GM18511 (cell line): ENCODE measurements around the gene NOS3.
A peak's percentile ranks its signal among the peaks of the same experiment; 100 is the strongest.
"Not testable (repeated sequence)": the region's sequence is repeated elsewhere in the genome, so short reads cannot be mapped to it uniquely, and the experiment has no call there.

Experiments
- ATAC-seq: cut with Tn5 transposase; IDR thresholded peaks from one replicate; pipeline ENCODE4 v1.9.1; 2021; ENCODE audit warnings: mild to moderate bottlenecking, moderate library complexity; ENCODE audit not compliant: unreplicated experiment

Gene NOS3

DNA sequence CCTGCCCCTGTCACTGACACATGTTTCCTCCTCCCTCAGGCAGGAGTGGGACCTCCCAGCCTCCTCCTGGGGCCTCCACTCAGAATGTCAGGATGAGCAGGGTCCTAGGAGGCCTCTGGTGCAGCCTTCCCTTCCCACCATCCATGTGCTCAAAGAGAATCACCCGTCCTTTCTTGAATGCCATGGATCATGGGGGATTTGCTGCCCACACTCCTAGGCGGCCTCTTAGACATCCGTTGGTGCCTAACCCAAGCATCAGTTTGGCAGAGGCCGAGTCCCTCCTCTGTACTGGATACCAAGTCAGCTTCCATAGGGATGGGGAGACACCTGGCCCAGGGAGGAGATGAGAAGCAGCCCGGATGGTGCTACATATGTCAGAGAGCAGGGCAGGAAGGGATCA is 7.0 kb downstream of the NOS3 start:
- ATAC-seq, result no peak

DNA sequence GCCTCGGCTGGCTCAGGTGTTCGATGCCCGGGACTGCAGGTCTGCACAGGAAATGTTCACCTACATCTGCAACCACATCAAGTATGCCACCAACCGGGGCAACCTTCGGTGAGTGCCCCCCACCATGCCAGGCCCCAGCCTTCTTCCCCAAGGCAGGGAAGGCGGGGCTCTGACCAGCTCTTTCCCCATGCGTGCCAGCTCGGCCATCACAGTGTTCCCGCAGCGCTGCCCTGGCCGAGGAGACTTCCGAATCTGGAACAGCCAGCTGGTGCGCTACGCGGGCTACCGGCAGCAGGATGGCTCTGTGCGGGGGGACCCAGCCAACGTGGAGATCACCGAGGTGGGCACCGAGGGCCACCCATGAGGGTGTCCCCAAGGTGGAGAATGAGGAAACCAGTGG is 7.5 kb downstream of the NOS3 start:
- no peak for ATAC-seq

GRCh38 chr7:150999001-150999400 is 8.2 kb downstream of the NOS3 start:
- ATAC-seq, result no peak

GRCh38 chr7:150999497-151000230 is 8.8 kb downstream of the NOS3 start:
- no peak for ATAC-seq

DNA sequence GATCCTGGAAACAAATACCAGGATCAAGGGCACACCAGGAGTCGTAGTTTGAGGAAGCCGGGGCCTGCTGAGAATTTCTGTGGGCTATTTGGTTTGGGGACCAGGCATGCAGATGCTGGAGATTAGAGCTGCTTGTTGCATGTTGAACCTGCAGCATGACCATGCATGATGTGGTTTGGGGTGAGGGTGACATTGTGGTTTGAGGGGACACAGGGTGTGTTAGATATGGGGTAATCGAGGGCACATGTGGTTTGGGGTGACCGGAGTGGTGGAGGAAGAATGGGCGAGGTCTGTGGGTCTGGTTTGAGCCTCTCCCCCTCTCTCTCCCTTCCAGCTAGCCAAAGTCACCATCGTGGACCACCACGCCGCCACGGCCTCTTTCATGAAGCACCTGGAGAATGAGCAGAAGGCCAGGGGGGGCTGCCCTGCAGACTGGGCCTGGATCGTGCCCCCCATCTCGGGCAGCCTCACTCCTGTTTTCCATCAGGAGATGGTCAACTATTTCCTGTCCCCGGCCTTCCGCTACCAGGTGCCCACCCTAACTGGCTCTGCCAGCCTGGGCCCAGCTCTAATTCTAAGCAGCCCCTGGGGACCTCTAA is 10.2 kb downstream of the NOS3 start:
- ATAC-seq, result no peak

GRCh38 chr7:151001546-151001945 is 10.7 kb downstream of the NOS3 start:
- no peak for ATAC-seq

DNA sequence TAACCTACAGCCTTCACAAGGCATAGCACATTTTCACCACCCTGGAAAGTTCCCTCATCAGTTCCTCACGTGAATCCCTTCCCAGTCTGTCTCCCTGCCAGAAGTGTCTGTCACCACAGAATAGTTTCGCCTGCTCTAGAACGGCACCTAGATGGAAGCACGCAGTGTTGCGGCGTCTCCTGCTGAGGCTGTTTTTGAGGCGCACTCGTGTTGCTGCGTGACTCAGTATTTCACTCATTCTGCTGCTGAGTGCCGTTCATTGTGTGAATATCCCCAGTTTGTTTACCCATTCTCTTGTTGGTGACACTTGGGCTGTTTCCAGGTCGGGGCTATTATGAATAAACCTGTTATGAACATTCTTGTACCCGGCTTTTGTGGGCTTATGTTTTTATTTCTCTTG is 12.8 kb downstream of the NOS3 start:
- no peak for ATAC-seq

- no peak for ATAC-seq
Measured at GRCh38 chr7:151005566-151005965, 14.7 kb downstream of the NOS3 start.

DNA sequence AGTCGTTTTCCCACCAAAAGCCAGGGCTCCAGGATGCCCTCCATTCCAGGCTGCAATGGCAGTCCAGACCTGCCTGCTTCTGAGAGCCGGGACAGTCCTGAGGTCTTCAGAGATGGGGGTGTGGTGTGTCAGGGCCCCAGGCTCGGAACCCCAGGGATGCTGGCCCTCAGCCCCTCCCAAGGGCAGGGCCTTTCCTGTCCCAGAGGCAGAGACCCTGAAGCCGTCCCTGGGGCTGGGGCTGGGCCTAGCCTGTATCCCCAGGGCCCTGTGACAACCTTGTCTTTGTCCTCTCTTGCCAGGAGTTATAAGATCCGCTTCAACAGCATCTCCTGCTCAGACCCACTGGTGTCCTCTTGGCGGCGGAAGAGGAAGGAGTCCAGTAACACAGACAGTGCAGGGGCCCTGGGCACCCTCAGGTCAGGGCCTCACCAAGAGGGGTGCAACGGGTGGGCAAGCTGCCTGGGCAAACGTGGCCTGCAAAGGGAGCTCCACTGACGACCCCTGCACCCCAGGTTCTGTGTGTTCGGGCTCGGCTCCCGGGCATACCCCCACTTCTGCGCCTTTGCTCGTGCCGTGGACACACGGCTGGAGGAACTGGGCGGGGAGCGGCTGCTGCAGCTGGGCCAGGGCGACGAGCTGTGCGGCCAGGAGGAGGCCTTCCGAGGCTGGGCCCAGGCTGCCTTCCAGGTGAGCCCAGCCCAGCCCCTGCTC is 15.9 kb downstream of the NOS3 start:
- no peak for ATAC-seq

GRCh38 chr7:151007469-151007898 is 16.7 kb downstream of the NOS3 start:
- no peak for ATAC-seq

DNA sequence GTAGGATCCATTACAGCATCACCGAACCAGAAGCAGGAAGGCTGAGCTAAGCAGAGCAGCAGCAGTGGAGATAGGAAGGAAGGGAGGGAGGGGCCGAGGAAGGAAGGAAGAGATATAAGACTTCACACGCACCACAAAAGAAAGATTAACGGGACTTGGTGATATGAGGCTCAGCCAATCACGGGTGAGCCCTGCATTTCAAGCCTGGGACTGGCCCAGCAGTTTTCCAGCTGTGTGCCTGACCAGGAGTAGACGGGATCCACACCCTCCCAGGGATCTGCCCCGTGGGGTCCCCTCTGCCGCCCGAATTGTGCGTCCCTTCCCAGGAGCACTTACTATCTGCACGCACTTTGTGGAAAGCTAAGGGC is 17.3 kb downstream of the NOS3 start:
- no peak for ATAC-seq

DNA sequence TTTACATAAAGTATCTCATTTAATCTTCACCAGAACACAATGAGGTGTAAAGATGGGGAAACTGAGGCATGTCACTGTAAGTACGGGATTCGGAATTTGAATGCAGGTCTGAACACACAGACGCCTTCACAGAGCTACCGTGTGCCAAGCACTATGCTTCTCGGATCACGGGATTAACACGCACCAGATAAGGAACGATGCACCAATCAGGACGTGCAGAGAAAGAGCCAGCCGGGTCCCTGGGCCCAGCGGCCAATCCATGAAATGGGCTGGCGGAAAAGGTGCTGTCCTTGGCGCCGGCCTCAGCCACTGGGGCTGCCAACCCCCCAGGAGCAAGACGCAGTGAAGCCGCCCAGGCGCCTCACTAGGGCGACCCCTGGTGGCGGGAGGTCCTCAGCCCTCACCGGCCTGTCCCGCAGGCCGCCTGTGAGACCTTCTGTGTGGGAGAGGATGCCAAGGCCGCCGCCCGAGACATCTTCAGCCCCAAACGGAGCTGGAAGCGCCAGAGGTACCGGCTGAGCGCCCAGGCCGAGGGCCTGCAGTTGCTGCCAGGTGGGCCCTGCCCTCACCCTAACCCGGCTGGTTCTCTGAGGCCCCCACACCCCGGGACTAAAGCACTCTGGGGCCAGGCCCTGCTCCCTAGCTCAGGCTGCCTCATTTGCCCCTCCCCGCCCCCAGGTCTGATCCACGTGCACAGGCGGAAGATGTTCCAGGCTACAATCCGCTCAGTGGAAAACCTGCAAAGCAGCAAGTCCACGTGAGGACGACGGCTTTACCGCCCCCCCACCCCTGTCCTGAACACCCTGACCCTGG is 17.9 kb downstream of the NOS3 start:
- ATAC-seq, result peak; percentile 86

DNA sequence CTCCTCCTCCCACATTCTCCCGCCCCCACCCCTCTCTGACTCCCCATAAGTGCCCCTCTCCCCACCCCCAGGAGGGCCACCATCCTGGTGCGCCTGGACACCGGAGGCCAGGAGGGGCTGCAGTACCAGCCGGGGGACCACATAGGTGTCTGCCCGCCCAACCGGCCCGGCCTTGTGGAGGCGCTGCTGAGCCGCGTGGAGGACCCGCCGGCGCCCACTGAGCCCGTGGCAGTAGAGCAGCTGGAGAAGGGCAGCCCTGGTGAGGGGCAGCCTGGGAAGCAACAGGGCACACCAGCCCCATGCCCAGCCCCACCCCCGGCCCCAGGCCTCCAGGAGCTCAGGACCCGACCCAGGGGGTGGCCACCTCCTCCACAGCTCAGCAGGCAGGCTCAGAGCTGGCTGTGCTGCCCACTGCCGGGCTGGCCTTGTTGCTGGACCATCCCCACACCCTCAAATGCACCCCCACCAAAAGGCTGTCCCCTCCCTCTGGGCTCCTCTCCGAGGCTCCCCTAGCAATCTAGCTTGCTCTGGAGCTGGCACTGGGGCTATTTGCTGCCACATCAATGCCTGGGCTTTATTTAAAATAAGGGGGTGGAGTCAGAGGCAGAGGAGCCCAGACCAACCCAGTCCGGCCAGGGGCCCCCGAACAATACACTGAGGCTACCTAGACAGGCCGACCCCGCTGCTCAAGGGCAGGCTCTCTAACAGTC is 18.7 kb downstream of the NOS3 start:
- no peak for ATAC-seq

GRCh38 chr7:151010037-151010306 is 19.2 kb downstream of the NOS3 start:
- ATAC-seq, result no peak

DNA sequence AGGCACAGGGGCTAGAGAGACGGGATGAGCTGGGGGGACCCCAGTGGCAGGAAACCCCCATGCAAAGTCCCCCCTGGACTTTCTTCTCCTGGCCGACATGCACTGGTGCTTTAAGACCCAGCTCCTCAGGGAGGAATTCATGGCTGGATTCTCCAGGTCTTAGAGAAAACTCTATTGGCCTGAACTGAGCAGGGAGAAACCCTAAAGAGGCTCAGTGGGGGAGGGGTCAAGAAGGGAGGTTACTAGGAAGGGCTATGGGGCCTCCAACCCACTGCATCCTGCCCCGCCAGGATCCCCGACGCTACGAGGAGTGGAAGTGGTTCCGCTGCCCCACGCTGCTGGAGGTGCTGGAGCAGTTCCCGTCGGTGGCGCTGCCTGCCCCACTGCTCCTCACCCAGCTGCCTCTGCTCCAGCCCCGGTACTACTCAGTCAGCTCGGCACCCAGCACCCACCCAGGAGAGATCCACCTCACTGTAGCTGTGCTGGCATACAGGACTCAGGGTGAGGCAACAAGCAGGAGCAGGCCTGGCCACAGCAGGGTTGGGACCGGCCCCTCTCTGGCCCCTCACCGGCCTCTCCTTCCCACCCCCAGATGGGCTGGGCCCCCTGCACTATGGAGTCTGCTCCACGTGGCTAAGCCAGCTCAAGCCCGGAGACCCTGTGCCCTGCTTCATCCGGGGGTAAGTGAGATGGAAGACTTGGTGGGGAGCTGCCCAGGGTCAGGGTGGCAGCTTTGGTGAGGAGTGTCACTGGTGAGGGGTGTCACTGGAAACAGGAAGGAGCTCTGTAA is 19.7 kb downstream of the NOS3 start:
- ATAC-seq, result no peak

GRCh38 chr7:151011097-151011409 is 20.2 kb downstream of the NOS3 start:
- ATAC-seq, result no peak

DNA sequence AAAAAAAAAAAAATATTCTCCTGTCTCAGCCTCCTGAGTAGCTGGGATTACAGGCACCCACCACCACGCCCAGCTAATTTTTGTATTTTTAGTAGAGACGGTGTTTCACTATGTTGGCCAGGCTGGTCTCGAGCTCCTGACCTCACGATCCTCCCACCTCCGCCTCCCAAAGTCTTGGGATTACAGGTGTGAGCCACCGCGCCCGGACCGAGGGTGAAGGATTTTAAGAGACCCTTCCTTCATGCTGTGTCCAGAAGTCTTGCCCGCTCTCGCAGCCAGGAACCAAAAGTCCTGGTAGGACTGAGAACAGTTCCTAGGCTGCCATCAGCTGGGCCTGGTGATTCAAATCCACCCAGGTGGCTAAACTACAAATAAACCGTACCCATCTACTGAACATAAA is 20.8 kb downstream of the NOS3 start:
- ATAC-seq, result not testable (repeated sequence)

DNA sequence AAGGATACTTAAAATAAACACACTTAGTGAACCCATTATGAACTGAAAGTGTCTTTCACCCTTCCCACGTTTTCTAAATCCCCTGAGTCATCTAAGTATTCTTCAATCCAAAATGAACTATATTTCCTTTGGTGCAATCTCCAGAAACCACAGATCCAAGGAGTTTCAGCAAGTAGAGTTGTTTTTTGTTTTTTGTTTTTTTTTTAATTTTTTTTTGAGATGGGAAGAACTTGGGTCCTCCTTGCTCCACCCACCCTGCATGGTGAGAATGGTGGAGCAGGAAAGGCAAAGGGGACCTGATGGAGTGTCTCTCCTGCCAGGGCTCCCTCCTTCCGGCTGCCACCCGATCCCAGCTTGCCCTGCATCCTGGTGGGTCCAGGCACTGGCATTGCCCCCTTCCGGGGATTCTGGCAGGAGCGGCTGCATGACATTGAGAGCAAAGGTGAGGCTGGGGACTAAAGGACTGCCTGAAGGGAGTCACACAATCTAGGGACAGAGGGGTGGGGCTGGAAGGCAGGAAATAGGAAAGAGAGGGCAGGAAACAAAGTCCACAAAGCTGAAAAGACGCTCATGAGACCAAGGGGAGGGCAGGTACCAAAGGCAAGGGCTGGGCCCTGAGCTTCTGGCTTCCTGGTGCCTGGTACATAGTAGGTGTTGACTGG is 21.3 kb downstream of the NOS3 start:
- ATAC-seq, result no peak

DNA sequence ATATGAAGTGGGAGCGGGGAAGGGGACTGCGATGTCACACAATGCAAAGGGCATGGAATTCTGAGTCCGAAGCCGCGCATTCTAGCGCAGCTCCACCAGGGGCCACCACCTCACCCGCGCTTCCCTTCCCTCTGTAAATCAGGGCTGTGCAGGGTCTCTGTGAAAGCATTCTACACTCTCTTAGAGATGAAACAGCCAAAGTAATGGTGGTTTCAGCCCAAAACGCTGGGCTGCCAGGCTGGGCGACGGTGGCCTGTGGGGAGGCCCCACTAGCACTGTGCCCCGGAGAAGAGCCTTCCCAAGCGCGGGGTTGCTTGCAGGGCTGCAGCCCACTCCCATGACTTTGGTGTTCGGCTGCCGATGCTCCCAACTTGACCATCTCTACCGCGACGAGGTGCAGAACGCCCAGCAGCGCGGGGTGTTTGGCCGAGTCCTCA is 22.1 kb downstream of the NOS3 start:
- no peak for ATAC-seq

GRCh38 chr7:151013356-151013732 is 22.5 kb downstream of the NOS3 start:
- ATAC-seq, result no peak
